HG02981 (cell line): ENCODE data around the gene PFDN4.

Source experiments
- ATAC-seq: cut with Tn5 transposase; IDR thresholded peaks from one replicate; pipeline ENCODE4 v1.9.1; 2021; ENCODE audit warnings: mild to moderate bottlenecking, moderate library complexity; ENCODE audit not compliant: unreplicated experiment

Gene PFDN4

GRCh38 chr20:54173653-54174456 is 34.0 kb upstream of the PFDN4 start, which contains the start of gene CYP24A1:
CYP24A1 (minus strand) TSS chr20:54173986; CDS start chr20:54173579, 407 bp downstream.
- ATAC-seq = no peak

DNA sequence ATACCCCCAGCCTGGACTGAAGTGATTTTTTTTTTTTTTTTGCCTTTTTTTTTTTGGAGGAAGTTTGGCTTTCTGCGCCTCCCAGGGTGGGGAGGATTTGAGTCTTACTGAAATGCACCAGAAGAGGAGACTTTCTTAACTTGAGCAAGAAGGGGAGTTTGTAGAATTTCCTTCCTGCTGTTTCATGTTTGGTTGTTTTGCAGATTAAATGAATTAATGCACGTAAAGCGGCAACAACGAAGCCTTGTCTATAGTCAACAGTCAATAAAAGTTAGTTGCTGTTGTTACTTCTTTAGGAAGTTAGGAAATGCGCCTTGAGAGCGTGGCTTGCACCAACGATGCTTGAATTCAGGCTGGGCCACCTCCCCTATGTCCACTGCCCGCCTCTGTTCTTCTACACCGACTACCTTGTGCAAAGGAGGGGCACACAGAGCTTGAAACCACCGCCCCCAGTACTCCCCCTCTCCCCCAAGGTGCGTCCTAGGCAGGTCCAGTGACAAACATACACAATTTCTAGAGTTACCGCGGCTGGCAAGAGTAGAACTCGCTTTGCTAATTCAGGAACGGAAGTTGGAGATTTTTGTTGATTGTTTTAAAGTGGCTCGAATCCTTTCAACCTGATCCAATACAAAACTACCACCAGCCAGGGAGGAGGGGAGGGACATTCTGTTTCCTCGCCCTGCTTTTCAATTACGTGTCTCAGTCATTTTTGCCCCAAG is 33.3 kb upstream of the PFDN4 start:
- no peak for ATAC-seq

GRCh38 chr20:54176610-54177009 is 31.3 kb upstream of the PFDN4 start:
- ATAC-seq = no peak

- ATAC-seq = no peak
Measured at GRCh38 chr20:54177378-54177777, 30.5 kb upstream of the PFDN4 start.

DNA sequence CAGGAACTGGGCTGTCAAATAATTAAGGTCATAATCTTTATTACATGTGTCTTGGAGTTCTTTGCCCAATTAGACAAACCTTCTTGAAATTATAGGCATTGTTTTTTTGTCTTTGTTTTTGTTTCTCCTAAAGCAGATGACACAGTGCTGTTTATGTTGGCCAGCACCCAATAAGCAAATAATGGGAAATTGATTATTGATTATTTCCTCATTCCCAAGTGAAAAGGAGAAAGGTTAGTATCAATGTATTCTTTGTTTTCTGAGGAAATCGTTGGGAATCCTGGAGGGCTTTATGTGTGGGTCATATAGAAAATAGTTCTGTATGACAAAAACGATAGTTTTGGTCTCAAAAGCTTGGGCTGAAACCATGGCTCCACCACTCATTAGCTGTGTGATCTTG is 29.6 kb upstream of the PFDN4 start:
- no peak for ATAC-seq

- ATAC-seq = no peak
Measured at GRCh38 chr20:54179946-54180345, 27.9 kb upstream of the PFDN4 start.

- no peak for ATAC-seq
Measured at GRCh38 chr20:54180931-54181330, 27.0 kb upstream of the PFDN4 start.

DNA sequence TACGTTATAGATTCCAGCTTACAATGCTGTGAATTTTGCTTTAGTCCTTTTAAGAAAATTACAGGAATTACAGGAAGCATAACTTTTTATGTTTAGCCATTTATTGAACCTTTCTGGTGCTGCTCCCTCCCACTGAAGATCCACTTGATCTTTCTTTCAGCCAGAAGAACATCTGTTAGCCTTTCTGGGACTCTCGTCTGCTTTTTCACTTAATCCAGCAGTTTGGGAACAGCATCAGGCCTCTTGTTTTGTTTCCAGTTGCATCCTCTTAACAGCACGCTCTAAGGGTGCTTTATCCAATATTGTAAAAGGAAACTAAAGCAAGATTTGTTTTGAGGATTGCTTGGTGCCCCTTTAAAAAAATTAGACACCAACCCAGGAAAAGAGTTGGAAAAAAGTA is 23.8 kb upstream of the PFDN4 start:
- no peak for ATAC-seq

DNA sequence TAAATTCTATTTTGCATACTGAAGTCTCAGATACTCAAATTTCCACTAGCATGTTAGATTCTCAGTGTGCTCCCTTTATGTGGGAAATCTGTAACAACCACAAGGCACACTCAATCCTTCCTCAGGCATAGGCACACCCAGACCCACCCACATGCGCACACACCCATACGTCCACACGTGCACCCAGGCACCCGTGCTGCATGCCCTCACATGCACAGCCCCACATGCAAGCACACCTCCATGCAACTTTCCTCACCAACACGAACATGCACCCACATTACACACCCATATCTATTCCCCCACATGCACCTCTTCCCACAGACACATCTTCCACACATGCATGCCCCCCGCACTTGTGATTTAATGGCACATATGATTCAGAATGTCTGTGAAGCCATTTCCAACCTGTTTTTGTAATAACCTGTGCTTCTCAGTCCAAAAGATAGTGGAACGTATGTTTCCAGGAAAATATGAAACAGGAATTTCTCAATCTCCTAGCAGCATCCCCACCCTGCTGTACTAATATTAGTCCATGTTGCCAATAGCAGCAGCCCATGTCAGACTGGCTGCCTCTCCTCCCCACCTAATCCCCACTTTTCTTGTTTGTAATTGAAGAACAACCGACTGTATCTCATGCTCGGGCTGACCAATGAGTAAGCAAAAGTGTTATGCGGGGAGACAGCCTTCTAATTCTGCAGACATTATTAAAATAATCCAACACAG is 22.8 kb upstream of the PFDN4 start:
- no peak for ATAC-seq

- no peak for ATAC-seq
Measured at GRCh38 chr20:54188132-54188849, 19.6 kb upstream of the PFDN4 start.

DNA sequence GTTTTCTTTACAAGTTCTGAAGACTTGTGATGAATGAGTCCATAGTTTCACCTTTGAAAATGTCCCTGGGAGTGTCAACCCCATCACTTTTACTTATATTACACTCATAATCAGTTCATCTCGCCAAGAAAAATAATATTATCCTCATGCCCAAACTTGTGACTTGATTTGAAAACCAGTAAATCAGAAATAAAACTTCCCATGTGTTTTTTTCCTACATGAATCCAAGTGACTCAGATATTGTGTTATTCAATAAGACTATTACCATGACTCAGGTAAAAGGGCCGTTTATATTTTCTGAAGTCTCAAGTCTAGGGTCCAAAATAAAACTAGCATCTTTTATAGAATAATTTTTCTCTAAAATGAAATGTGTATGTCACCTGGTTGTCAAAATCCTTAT is 18.3 kb upstream of the PFDN4 start:
- ATAC-seq = no peak

DNA sequence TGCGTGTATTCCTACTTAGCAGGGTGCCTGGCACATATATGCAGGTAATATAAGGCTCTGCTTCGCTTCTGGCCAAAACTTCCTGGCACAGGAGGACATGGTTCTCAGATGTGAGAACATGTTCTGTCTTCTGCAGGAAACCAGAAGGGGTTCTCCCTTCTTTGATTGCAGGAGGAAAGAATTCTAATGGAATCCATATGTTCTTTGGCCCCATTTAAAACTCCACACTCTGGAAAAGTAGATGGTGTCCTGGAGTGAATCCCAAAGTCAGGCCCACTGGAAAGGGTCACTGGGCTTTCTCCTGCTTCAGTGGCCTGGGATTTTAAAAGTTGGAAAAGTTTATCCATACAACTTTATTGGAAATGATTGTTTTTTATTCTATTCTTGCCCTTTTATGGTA is 17.7 kb upstream of the PFDN4 start:
- no peak for ATAC-seq

DNA sequence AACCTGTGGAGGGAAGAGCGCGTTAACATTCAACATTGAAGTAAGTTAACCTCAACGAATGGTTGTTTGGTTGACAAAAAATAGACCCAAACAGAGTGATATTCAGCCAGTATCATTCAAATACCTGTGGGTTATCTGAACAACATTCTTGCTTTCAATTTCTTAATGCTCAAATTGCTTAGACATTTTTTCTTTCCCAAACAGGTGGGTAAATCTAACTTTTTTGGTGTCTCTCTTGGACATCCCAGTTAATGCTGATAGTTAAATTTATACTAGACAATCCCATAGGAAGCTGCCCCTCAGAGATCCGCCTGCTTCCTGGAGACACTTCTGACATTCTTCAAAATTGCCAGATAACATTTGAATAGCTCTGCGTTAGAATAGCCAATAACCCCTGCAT is 14.1 kb upstream of the PFDN4 start:
- no peak for ATAC-seq

- ATAC-seq = no peak
Measured at GRCh38 chr20:54194724-54195438, 13.0 kb upstream of the PFDN4 start.

GRCh38 chr20:54195483-54196472 is 12.1 kb upstream of the PFDN4 start:
- ATAC-seq = no peak

DNA sequence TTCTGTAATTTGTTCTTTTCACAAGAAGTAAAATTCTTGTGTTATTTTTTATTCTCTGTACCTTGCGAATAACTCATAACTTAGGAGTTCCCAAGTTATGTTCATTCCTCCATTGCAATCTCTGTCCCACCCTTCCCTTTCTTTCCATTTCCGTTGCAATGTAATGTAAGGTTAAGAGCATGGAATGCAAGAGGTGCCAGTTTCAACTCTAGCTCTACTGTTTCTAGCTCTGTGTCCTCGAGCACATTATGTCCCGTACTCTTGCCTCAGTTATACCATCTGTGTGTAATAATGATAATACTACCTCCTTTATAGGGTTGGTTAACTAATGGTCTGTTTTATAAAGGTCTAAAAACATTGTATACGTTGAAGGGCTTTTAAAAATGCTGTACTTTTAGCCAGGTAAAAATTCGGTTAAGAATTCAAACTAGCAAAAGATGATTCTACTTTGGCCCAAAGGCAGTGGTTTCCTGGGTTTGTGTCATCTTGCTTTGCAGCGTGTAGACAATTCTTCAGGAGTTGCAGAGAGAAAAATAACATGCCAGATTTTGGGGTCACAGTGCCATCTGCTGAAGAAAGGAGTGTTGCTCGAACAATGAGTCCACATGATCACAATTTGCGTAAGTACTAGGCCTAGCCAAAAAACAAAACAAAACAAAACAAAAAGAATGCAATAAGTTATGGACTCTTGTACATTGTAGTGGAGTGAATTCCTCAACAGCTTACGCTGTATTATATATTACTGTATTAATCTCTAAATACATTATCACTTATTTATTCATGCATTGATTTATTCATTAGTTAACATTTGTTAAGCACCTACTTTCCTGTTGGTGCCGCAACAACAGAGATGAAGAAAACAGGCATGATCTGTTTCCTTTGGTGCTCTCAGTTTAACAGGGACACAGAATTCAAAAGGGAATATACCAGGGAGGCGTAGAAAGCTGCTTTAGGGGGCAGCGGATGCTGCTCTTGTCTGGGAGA is 10.0 kb upstream of the PFDN4 start:
- no peak for ATAC-seq

DNA sequence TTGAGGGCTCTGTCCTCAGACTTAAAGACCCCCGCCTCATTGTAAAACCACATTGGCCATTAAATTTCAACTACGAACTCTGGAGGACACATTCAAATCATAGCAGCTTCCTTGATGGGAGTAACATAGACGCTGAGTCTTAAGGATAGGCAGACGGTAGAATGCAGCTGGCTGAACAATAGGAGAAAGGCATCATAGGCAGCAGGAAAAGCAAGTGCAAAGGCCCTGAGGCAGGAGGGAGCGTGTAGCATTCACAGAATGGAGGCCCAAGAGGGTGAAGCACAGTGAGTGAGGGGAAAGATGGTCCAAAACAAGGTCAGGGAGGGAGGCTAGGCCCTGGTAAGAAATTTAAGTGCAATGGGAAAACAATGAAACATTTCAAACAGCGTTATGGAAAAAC is 8.6 kb upstream of the PFDN4 start:
- ATAC-seq = no peak

- ATAC-seq = peak; percentile 54
Measured at GRCh38 chr20:54199721-54200176, 8.1 kb upstream of the PFDN4 start.
